HG03565 (cell line): ENCODE results near the gene SCYL2.
"Not testable (repeated sequence)": the region's sequence is repeated elsewhere in the genome, so short reads cannot be mapped to it uniquely, and the experiment has no call there.

ENCODE experiments used
- ATAC-seq: cut with Tn5 transposase; IDR thresholded peaks from one replicate; pipeline ENCODE4 v1.9.1; 2021; ENCODE audit warnings: mild to moderate bottlenecking, moderate library complexity; ENCODE audit not compliant: unreplicated experiment

SCYL2 gene

DNA sequence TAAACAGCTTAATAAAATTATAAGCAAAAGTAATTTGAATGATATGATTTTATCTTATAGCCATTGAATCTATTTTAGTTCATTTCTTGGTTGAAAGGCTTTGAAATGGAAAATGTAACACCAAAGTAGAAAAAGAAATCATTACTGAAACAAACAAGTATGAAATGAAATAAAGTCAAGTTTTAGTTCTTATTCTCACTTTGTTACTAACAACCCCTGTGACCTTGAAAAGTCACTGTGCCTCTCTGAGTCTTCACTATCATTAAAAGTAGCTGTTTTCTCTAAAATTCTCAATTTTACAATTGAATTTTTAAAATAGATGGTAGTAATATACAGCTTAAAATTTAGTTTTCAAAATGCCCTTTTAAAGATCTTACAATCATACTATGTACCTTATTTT, 57.5 kb downstream of the SCYL2 start:
- ATAC-seq, result no peak

DNA sequence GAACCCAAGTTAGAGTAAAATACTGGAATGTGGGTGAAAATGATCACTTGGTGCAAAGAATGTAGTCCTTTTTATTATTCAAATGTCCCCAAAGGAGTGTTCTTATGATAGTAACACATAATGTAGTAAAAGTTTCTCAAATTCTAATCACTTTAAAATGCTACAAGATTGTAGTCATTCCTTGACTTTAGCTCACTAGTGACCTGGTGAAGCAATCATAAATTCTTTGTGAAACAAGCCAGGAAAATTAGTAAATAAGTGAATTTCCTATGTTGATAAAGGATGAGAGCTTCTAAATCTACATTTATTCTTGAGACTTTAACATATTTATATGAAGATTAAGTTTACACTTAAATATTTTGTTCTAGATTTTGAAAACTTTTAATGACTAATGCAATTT, 59.2 kb downstream of the SCYL2 start:
- ATAC-seq, result no peak

DNA sequence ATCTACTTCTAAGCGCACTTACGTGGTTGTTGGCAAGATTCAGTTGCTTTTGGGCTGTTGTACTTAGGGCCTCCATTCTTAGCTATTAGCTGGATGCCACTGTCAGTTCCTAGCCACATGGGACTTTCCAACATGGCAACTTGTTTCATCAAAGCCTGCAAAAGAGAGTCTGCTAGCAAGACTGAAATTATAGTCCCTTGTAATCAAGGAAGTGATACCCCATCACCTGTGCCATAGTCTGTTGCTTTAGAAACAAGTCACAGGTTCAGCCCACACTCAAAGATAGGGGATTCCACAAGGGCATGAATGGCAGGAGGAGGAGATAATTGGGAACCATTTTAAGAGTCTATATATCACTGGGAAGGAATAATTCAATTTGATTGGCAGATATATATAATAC, 62.8 kb downstream of the SCYL2 start:
- peak; percentile 91 for ATAC-seq

DNA sequence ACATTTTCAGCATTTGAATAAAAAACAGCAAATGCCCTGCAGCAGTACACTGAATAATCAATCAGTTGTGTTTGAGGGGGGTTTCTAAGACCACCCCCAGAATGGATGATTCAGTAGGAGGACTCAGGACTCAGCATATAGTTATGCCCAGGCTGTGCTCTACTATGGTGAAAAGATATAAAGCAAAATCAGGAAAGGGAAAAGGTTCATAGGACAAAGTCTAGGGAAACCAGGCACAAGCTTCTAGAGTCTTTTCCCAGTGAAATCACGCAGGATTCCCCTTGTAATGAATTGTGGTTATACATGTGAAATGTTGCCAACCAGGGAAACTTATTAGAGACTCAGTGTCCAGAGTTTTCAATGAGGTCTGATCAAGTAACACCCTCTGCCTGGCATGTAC, 64.9 kb downstream of the SCYL2 start:
- ATAC-seq, result no peak

DNA sequence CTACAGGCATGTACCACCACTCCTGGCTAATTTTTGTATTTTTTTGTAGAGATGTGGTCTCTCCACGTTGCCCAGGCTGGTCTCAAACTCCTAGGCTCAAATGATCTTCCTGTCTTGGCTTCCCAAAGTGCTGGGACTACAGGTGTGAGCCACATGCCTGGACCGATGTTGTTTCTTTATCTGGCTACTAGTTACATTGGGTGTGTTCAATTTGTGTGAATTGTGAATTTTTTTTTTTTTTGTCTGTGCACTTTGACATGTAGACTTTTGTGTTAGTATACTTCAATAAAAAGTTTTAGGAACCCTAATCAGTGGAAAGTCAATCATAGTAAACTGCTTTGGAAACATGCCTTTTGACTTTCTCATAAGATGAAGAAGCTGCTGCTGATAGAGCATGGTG, 65.9 kb downstream of the SCYL2 start:
- no peak for ATAC-seq

DNA sequence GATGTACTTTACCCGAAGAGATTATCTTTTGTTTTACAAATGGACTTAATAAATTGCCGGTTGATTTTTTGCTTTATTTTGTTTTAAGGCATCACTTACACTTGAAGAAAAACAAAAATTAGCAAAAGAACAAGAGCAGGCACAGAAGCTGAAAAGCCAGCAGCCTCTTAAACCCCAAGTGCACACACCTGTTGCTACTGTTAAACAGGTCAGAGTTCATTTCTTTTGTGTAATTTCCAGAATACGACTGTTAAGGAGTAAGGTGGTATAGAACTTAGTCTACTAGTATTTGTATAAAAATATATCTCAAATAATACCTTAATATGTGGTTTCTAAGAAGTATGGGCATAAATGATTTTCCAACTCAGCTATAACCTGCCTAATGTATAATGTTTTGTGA, 70.3 kb downstream of the SCYL2 start:
- ATAC-seq, result no peak

DNA sequence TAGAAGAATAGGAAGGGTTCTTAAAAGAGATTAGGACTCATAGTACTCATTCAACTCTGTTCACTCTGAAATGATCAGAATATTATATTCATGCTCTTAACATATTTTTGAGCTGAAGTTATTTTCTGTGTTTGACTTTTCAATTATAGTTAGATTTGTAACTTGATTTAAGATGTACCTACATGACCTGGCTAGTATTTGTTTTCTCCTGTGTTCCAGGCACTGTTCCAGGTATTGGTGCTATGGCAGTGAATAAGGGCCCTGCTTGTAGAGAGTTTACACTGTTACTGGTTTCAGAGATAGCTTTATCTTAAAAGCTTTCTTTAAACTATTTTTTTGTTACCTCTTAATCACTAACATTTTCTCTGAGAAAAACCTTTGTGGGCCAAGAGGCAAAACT, 70.8 kb downstream of the SCYL2 start:
- ATAC-seq, result no peak

DNA sequence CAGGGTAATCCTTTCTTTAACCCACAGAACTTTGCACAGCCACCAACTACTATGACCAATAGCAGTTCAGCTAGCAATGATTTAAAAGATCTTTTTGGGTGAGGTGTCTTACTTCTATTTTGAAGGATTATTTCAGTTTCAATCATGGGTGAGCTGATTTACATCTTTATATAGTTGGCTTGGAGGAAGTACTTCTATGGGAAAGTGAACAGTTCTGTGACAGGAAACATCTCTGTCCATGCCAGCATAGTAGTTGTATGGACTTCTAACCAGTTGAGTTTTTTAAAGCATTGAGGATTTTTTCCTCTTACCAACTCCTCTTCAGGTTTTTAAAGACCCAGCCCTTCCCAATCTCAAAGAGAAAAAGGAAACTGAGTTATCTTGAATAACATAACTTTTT, 72.1 kb downstream of the SCYL2 start:
- ATAC-seq, result no peak

DNA sequence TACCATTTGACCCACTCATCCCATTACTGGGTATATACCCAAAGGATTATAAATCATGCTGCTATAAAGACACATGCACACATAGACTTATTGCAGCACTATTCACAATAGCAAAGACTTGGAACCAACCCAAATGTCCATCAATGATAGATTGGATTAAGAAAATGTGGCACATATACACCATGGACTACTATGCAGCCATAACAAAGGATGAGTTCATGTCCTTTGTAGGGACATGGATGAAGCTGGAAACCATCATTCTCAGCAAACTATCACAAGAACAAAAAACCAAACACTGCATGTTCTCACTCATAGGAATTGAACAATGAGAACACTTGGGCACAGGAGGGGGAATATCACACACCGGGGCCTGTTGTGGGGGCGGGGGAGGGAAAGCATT, 75.9 kb downstream of the SCYL2 start:
- ATAC-seq, result not testable (repeated sequence)

DNA sequence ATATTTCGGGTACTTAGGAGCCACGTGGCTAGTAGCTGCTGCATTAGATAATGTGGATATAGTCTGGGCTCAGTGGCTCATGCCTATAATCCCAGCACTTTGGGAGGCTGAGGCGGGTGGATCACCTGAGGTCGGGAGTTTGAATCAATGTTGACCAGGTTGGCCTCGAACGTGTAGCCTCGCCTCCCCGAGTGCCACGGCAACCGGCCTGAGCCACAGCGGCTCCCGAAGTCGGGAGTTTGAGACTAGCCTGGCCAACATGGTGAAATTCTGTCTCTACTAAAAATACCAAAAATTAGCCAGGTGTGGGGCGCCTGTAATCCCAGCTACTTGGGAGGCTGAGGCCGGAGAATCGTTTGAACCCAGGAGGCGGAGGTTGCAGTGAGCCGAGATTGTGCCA, 77.4 kb downstream of the SCYL2 start:
- ATAC-seq, result not testable (repeated sequence)

DNA sequence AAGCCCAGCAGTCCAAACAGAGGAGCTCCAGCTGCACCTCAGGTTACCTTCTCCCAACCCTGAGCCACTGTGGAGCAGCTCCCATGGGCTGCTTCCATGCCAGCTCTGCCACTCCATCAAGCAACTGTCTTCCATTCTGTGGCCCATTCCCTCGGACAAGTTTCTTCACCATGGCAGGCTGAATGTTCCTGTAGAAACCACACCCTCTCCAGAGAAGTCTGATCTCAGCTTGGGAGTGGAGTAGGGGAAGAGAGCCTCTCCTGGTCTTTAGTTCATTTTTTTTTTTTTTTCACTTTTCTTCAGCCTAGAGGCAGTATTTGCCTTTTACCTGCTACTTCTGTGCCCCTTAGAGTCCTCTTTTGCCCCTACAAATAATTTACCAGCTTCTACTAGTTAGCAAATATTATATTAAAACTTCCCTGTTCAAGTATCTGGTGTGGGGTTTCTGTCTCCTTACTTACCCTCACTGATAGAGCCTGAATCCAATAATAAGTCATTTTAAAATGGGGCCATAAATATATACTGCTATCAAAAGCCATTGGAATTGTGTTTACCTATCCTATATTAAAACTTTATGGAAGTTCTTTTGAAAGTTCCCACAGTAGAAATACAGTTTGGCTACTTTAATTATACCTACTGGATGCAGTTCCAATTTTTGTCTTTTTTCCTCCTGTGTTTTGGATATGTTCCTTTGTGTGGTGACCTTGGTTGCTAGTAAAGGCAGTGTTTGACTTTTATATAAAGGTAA, 78.2 kb downstream of the SCYL2 start:
- no peak for ATAC-seq

DNA sequence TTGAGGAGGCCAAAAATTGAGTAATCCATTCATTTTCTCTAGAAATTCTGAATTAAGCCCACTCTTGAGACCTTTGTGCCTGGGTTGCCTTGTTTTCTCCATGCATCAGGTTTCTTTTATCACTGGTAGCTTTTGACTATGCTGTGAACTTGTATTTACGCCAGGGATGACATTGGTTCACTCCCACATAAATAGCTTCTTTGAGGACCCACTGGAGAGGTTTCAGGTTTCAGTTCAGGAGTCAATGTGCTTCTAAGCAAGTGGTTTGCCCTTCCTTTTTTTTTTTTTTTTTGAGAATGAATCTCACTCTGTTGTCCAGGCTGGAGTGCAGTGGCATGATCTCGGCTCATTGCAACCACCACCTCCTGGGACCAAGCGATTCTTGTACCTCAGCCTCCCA, 79.7 kb downstream of the SCYL2 start:
- no peak for ATAC-seq

DNA sequence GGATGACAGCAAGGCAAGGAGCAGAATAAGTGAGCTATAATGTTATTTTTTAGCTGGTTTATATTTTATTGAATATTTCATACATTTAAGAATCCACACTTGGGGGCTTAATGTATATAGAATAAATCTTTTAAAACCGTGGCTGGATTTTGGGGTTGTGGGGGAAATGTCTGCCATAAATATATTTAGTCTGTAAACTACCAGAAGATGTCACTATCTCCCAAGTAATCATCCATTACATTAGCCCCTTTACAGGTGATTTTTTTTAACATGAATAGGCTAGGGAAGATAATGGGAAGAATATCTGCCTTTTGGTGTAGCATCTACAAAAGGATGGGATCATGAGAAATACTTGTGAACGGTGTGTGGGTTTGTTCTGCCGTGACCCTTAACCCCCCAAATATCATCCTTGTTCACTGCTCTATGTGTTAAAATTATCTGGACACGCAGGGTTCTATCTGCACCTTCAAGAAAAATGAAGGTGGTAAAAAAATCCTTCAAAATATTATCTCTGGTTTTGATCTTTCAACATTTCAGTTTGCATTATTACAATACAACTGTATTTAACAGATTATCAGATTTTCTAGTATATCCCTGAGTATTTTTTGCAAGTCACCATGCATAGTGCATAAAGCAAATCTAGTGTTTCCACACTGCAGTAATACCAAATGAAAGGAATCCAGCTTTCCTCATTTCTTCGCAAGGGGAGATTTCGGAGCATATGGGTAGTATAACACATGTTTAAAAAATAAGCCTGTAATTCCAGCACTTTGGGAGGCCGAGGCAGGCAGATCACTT, 81.9 kb downstream of the SCYL2 start:
- no peak for ATAC-seq

DNA sequence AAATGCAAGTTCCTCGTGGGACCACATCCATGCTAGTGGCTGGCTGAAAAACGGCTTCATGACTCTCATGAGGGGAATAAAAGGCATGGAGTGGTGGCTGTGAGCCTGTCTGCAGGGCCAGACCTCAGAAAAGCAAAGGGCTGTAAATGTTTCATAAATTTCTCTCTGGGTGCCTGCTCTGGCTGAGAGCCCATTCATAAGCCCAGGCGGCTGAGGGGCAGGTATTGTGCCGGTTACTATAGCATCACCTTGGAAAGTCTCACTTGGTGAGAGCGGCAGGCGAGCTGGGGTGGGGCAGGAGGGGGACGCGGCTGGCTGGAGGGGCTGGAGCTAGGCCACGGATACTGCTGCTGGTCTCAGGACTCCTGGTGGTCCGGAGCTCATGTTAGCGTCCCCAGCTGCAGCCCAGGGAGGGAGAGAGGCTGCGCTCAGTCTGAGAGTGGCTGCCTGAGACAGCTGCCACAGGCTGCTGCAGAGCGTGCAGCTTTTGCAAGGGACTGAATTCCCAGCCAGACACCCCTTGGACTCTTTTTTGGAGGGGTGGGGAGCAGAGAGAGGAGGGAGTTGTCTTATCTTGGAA, 89.8 kb downstream of the SCYL2 start, which contains the start of gene SLC17A8:
Gene SLC17A8, plus strand, starts transcription at position 431 of the 580 bp plus-strand sequence. CDS start 318 bp downstream, outside the sequence.
- ATAC-seq, result no peak

DNA sequence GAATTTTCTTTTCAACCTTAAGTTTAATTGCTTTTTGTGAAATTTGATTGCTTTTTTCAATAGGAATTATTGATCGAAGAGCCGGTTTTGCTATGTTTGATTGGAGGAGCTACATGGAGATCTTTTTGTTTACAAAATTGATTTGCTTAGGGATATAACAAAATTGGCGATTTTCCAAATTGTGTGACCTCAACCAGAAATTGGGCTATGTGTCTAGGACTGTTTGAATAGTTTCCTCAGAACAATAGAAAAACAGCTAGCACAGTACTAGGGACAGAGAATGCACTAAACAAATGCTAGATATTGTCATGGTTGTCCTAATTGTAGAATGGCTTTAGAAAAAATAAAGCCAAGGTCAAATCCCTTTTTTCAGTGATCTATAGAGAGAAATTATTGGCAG, 92.3 kb downstream of the SCYL2 start:
- no peak for ATAC-seq

DNA sequence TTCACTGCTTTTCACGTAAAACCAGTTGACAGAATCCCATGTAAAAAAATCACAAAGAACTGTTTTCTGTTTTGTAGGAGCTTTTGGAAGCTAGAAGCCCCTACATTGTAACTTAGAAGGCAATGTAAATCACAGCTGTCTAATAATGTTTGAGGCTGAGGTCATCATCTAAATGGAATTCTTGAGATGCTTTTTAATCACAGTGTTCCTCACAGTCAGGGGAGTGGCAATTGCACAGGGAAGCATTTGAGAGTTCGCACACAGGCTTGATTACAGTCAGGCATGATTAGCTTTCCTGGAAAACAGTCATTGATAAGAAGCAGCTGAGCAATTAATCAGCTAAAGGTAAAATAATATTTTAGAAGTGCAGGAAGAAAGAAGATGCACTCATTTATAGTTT, 92.8 kb downstream of the SCYL2 start:
- ATAC-seq, result no peak

DNA sequence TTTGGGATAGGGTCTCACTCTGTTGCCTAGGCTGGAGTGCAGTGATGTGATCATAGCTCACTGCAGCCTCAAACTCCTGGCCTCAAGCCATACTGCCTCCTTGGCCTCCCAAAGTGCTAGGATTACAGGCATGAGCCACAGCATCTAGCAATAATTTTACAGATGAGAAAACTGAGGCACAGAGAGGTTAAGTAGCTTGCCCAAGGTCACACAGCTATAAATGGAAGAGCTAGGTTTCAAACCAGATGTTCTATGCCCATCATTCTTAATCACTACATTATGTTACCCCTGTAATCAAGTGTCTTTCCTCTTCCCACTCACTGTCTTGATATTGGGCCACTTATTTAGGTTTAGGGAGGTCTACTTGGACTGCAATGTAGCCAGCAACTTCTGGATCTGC, 93.5 kb downstream of the SCYL2 start:
- ATAC-seq, result no peak

DNA sequence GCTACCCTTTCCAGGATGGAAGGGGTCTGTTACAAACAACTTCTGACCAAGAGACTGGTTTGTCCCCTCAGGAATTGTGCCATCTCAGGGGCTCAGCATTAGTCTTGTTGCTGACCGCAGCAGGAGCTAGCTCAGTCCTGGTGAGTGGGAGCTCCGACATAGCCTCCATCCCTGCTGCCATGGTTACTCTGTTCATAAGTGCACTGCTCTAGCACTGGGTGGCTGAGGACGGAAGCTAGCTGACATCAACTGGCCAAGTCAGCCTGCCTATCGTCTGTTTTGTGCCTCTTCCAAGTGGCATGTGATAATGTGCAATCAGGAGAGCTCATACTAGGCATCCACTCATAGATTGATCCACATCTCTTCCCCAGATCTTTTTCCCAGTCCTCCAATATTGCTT, 97.3 kb downstream of the SCYL2 start:
- ATAC-seq, result no peak

DNA sequence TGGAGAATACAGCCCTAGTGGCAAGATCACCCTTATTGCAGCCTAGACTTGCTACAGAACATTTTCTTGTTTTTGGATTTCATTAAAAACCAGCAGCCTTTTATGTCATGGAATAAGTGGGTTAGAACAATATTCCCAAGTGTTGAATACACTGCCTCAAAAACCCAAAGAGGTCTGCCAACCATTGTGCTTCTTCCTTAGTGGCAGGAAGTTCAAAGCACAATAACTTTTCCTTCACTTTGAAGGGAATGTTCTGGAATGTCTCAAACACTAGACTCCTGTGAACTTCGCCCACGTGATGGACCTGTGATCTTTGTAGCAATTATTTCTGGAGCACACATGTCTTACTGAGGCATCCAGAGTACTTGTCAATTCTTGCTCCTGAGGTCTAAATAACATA, 98.4 kb downstream of the SCYL2 start:
- ATAC-seq, result no peak

DNA sequence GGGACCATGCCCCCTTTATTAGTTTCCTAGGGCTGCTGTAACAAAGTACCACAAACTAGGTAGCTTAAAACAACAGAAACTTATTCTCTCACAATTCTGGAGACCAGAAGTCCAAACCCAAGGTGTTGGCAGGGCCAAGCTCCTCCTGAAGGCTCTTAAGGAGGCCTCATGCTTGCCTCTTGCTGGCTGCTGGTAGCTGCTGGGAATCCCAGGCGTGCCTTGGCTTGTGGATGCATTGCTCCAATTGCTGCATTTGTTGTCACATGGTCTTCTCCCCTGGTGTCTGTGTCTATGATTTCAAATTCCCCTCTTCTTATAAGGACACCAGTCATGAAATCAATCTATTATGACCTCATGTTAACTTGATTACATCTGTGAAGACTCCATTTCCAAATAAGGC, 101.1 kb downstream of the SCYL2 start:
- no peak for ATAC-seq

DNA sequence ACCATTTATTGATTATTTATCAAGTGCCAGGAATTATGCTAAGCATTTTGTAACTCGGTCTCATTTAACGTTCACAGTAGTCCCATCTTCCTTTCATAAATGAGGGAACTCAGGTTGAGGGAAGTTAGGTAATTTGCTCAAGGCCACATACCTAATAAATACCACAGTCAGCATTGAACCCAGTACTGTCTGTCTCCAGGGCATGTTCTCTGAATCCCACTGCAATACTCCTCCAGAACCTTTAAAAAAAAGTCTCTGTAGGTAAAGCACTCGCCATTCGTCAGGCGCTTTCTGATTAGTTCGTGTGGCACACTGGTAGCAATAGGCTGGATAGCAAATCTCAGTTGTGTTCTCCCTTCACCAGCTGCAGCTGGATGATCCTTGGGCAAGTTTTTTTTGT, 104.2 kb downstream of the SCYL2 start:
- ATAC-seq, result no peak
